ENCODE measurements around the gene C1orf115.

The C1orf115 gene

GRCh38 chr1:220691053-220691684 is 1.0 kb downstream of the C1orf115 start:
- H3K4me3 ChIP-seq (ENCODE audit: low read length), result no peak overlapping the region

GRCh38 chr1:220692436-220693228 is 2.5 kb downstream of the C1orf115 start:
- no peak overlapping the region for H3K4me3 ChIP-seq (ENCODE audit: low read length)
- DNase-seq (ENCODE audit: low read depth, low spot score), result no peak

More at GRCh38 chr1:220691053-220691684, 1.0 kb downstream of the C1orf115 start:
- DNase-seq (ENCODE audit: low read depth, low spot score), result no peak

- no peak overlapping the region for H3K4me3 ChIP-seq (ENCODE audit: low read length)
- DNase-seq (ENCODE audit: low read depth, low spot score), result no peak
Observed at GRCh38 chr1:220694866-220695382, 4.8 kb downstream of the C1orf115 start.

GRCh38 chr1:220695426-220695825 is 5.3 kb downstream of the C1orf115 start:
- no peak overlapping the region for H3K4me3 ChIP-seq (ENCODE audit: low read length)
- DNase-seq (ENCODE audit: low read depth, low spot score), result no peak

GRCh38 chr1:220696226-220696862 is 6.2 kb downstream of the C1orf115 start:
- DNase-seq (ENCODE audit: low read depth, low spot score), result no peak
- H3K4me3 ChIP-seq (ENCODE audit: low read length), result no peak overlapping the region

GRCh38 chr1:220696863-220697231 is 6.7 kb downstream of the C1orf115 start:
- no peak for DNase-seq (ENCODE audit: low read depth, low spot score)
- H3K4me3 ChIP-seq (ENCODE audit: low read length), result no peak overlapping the region

GRCh38 chr1:220697326-220697725 is 7.2 kb downstream of the C1orf115 start:
- no peak for DNase-seq (ENCODE audit: low read depth, low spot score)
- H3K4me3 ChIP-seq (ENCODE audit: low read length), result no peak overlapping the region

- no peak for DNase-seq (ENCODE audit: low read depth, low spot score)
- no peak overlapping the region for H3K4me3 ChIP-seq (ENCODE audit: low read length)
Observed at GRCh38 chr1:220698607-220699016, 8.4 kb downstream of the C1orf115 start.

GRCh38 chr1:220699044-220699443 is 8.9 kb downstream of the C1orf115 start:
- DNase-seq (ENCODE audit: low read depth, low spot score), result no peak
- H3K4me3 ChIP-seq (ENCODE audit: low read length), result no peak overlapping the region

GRCh38 chr1:220700556-220701179 is 10.5 kb downstream of the C1orf115 start:
- H3K4me3 ChIP-seq (ENCODE audit: low read length), result no peak overlapping the region
- no peak for DNase-seq (ENCODE audit: low read depth, low spot score)

- DNase-seq (ENCODE audit: low read depth, low spot score), result peak; percentile 43
- no peak overlapping the region for H3K4me3 ChIP-seq (ENCODE audit: low read length)
Observed at GRCh38 chr1:220701974-220702373, 11.8 kb downstream of the C1orf115 start.

GRCh38 chr1:220702733-220703270 is 12.6 kb downstream of the C1orf115 start:
- no peak overlapping the region for H3K4me3 ChIP-seq (ENCODE audit: low read length)
- DNase-seq (ENCODE audit: low read depth, low spot score), result no peak

- DNase-seq (ENCODE audit: low read depth, low spot score), result no peak
- H3K4me3 ChIP-seq (ENCODE audit: low read length), result no peak overlapping the region
Observed at GRCh38 chr1:220703305-220703704, 13.1 kb downstream of the C1orf115 start.

- no peak for DNase-seq (ENCODE audit: low read depth, low spot score)
Observed at GRCh38 chr1:220705782-220706181, 15.6 kb downstream of the C1orf115 start.

GRCh38 chr1:220706480-220706879 is 16.3 kb downstream of the C1orf115 start:
- no peak overlapping the region for H3K4me3 ChIP-seq (ENCODE audit: low read length)
- DNase-seq (ENCODE audit: low read depth, low spot score), result no peak

More at GRCh38 chr1:220705782-220706181, 15.6 kb downstream of the C1orf115 start:
- no peak overlapping the region for H3K4me3 ChIP-seq (ENCODE audit: low read length)

GRCh38 chr1:220707160-220707559 is 17.0 kb downstream of the C1orf115 start:
- DNase-seq (ENCODE audit: low read depth, low spot score), result no peak
- no peak overlapping the region for H3K4me3 ChIP-seq (ENCODE audit: low read length)

GRCh38 chr1:220708244-220708643 is 18.1 kb downstream of the C1orf115 start:
- no peak overlapping the region for H3K4me3 ChIP-seq (ENCODE audit: low read length)
- DNase-seq (ENCODE audit: low read depth, low spot score), result no peak

- DNase-seq (ENCODE audit: low read depth, low spot score), result no peak
- no peak overlapping the region for H3K4me3 ChIP-seq (ENCODE audit: low read length)
Observed at GRCh38 chr1:220708936-220709801, 19.0 kb downstream of the C1orf115 start.
